NCI-H1417 treated with DMSO at 0.1 percent for 48 hours (cell line): Measurements from ENCODE around the gene RNASE8.
"Not testable (repeated sequence)": the region's sequence is repeated elsewhere in the genome, so short reads cannot be mapped to it uniquely, and the experiment has no call there.

Experiments
- DNase-seq: peaks from one replicate; lab custom pipeline; 2025; lab: John Stamatoyannopoulos, UW

The RNASE8 gene

GRCh38 chr14:21057803-21058675 lies at the start of gene RNASE8:
TSS of gene RNASE8 (plus strand) at chr14:21057822. CDS start at chr14:21057893, 71 bp downstream.
- no peak for DNase-seq

GRCh38 chr14:21009721-21010120 lies 47.9 kb upstream of the RNASE8 start:
- DNase-seq: not testable (repeated sequence)

- DNase-seq: no peak
These were observed 46.5 kb upstream of the RNASE8 start for GRCh38 chr14:21011136-21011535.

GRCh38 chr14:21014761-21015190 lies 42.8 kb upstream of the RNASE8 start:
- no peak for DNase-seq

GRCh38 chr14:21015312-21015711 lies 42.3 kb upstream of the RNASE8 start:
- DNase-seq: no peak

- no peak for DNase-seq
These were observed 41.0 kb upstream of the RNASE8 start for GRCh38 chr14:21016413-21017190.

GRCh38 chr14:21017528-21018245 lies 39.9 kb upstream of the RNASE8 start:
- DNase-seq: no peak

GRCh38 chr14:21018286-21018685 lies 39.3 kb upstream of the RNASE8 start:
- DNase-seq: no peak

GRCh38 chr14:21018781-21019180 lies 38.8 kb upstream of the RNASE8 start:
- DNase-seq: no peak

- no peak for DNase-seq
These were observed 38.3 kb upstream of the RNASE8 start for GRCh38 chr14:21019366-21019765.

GRCh38 chr14:21020977-21021545 lies 36.6 kb upstream of the RNASE8 start:
- no peak for DNase-seq

GRCh38 chr14:21022686-21023085 lies 34.9 kb upstream of the RNASE8 start:
- DNase-seq: no peak

- no peak for DNase-seq
These were observed 34.4 kb upstream of the RNASE8 start for GRCh38 chr14:21023174-21023573.

GRCh38 chr14:21023817-21024584 lies 33.6 kb upstream of the RNASE8 start:
- DNase-seq: no peak

GRCh38 chr14:21024585-21025370 lies 32.8 kb upstream of the RNASE8 start, which contains the start of gene NDRG2:
TSS of gene NDRG2 (minus strand) at chr14:21025061. CDS start at chr14:21023315, 1,746 bp downstream.
- DNase-seq: no peak

- no peak for DNase-seq
These were observed 32.0 kb upstream of the RNASE8 start for GRCh38 chr14:21025371-21026273.

GRCh38 chr14:21026274-21026987 lies 31.2 kb upstream of the RNASE8 start:
- no peak for DNase-seq

GRCh38 chr14:21026988-21027315 lies 30.7 kb upstream of the RNASE8 start:
- no peak for DNase-seq

- DNase-seq: no peak
These were observed 27.7 kb upstream of the RNASE8 start, which contains the start of gene TPPP2 for GRCh38 chr14:21029917-21030316. TSS of gene TPPP2 (plus strand) at chr14:21030217. CDS start at chr14:21030582, 365 bp downstream.
